Stimulated activated CD8-positive, alpha-beta memory T cell treated with anti-CD3 and anti-CD28 coated beads, Interleukin-2, amount 100 ng/mL, for 48 hours (primary cell): Measurements from ENCODE around the gene RASGRP1.
A peak's percentile ranks its signal among the peaks of the same experiment; 100 is the strongest.
"Not testable (repeated sequence)": the region's sequence is repeated elsewhere in the genome, so short reads cannot be mapped to it uniquely, and the experiment has no call there.

Experiments
- DNase-seq, 2 donors: peaks; one replicate each; pipeline ENCODE4 v3.0.0-alpha.2; 2020; ENCODE audit warnings: low read depth in 2 of 2

RASGRP1 gene

GRCh38 chr15:38564557-38565286, at the start of gene RASGRP1:
Gene RASGRP1 (minus strand): TSS chr15:38564814. CDS start chr15:38564628, 186 bp downstream.
- DNase-seq, result peak; percentile 72 to 79

DNA sequence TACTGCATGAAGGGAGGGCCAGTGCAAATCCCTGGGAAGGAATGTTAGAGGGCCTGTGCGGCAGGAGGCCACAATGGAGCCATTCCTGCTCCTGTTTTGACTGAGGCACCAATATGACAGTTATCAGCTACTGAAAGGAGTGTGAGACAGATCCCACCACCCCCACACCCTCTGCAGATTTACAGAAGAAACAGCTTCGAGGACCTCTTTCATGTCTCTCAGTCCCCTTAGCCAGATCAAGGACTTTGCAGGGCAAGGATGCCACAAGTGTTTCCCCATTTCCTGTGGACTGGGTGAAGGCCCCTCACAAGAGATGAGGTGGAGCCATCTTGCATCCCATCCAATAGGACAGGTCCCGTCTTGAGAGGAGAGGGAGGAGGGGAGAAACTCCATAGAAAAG, 48.5 kb upstream of the RASGRP1 start:
- DNase-seq, result no peak

GRCh38 chr15:38612159-38612863, 47.7 kb upstream of the RASGRP1 start:
- peak in 1 of 2 donors; percentile 43 for DNase-seq

DNA sequence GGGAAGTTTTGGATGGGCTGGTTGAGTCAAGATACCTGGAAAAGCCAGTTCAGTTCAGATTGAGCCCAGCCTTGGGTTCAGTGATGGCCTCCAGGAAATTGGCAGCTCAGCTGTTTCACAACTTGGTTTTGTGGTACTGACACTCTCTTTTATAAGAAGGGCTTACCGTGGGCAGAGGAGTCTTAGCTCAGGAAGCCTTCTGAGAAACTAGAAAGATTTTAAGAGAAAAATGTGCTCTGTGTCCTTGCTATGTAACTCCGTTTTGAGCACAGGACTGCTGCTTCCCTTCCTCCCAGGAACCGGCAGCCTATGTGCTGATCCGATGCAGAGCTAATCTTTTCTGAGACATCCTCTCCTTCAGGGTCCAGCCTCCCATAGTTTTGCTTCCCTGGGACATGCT, 46.6 kb upstream of the RASGRP1 start:
- DNase-seq, result no peak

- no peak for DNase-seq
Measured at GRCh38 chr15:38610748-38611147, 46.1 kb upstream of the RASGRP1 start.

GRCh38 chr15:38609097-38609738, 44.6 kb upstream of the RASGRP1 start:
- no peak for DNase-seq

DNA sequence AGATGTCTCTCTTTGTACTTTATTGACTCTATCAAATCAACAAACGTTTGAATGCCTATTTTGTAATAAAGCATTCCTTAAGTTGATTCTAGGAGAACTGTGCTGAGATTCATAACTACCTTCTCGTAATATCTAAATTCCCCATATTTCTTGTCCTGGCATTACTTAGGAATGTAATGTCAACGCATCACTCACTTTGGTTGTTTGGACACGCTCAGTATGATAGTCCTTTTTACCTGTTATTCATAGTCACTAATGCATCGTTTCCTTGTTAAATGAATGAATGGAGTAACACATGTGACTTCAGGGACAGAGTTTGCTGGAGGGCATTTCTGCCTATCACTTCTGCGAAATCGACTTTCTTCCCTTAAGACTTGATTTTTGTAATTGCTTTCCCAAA, 44.1 kb upstream of the RASGRP1 start:
- DNase-seq, result no peak

- no peak for DNase-seq
Measured at GRCh38 chr15:38605744-38606143, 41.1 kb upstream of the RASGRP1 start.

GRCh38 chr15:38603672-38604071, 39.1 kb upstream of the RASGRP1 start:
- no peak for DNase-seq

- no peak for DNase-seq
Measured at GRCh38 chr15:38602910-38603670, 38.5 kb upstream of the RASGRP1 start.

DNA sequence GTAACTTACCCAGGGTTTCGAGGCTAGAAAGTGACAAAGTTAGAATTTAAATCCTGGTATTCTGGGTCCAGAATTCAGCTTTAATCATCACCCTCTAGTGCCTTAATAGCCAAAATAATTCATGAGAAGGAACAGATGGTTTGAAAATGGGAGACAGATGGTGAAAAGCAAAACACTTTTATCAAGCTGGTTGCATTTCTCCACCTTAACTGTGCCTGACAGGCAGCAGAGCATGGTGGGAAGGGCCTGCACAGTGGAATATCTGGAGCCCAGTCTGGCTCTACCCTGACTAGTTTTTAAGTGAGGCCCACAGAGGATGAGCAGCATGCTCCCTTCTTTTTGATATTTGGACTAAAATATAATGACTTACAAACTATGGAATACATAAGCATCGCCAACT, 35.6 kb upstream of the RASGRP1 start:
- DNase-seq, result no peak

DNA sequence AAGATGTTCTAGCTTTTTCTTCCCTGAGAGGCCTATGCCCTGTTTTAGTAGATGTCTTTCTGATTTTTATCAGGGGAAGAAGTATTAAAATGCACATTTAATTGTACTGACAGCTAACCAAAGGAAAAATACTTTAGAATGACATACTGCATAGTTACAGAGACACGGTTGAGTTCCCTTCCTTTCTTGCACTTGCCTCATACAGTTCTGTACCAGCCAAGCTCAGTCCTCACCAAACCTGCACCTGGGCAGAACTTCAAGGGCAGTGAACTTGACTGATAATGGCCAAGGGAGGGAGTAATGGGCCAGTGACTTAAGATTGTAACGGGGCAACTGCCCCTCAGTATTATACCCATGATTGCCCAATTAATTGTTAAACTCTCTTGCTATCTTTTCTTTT, 34.1 kb upstream of the RASGRP1 start:
- no peak for DNase-seq

GRCh38 chr15:38597219-38597800, 32.7 kb upstream of the RASGRP1 start:
- DNase-seq, result no peak

GRCh38 chr15:38593524-38593923, 28.9 kb upstream of the RASGRP1 start:
- DNase-seq, result no peak

DNA sequence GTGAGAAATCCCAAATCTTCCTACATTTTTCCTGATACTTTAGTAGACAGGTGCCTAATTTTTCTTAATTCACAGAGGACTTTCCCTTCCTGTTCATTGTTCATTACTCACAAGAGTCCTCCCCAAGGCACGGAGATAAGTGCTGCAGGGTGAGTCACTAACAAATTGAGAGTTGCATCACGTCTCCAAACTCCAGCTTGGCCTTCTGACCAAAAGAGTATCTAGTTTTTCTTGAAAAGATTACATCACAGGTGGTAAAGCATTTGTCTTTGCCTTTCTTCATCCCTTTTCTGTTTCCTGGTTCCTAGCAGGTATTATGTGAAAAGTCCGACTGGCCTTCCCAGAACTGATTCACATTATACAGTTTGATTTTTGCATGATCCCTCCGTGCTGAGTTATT, 24.9 kb upstream of the RASGRP1 start:
- DNase-seq, result no peak

GRCh38 chr15:38588672-38589071, 24.1 kb upstream of the RASGRP1 start:
- no peak for DNase-seq

GRCh38 chr15:38587214-38587613, 22.6 kb upstream of the RASGRP1 start:
- DNase-seq, result no peak

DNA sequence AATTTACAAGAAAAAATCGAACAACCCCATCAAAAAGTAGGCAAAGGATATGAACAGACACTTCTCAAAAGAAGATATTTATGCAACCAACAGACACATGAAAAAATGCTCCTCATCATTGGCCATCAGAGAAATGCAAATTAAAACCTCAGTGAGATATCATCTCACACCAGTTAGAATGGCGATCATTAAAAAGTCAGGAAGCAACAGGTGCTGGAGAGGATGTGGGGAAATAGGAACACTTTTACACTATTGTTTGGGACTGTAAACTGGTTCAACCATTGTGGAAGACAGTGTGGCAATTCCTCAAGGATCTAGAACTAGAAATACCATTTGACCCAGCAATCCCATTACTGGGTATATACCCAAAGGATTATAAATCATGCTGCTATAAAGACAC, 21.4 kb upstream of the RASGRP1 start:
- DNase-seq, result not testable (repeated sequence)

DNA sequence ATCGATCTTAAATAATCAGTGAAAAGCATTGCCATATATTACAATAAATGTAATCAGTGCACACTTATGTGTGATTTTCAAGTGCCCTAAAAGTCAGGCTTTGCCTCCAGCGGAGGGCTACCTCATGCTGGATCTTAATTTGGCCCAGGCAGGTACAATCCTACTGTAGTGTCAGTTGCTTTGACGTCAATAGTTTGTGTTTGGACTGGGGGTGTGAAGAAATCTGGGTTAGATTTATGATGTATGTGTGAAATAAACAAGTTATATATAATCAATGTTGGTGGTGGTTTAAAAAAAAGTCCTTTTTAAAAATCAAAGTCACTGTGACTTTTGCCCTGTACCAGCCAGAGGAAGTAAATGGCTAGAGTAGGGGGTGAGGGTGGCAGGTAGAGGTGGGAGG, 14.0 kb upstream of the RASGRP1 start:
- DNase-seq, result no peak

DNA sequence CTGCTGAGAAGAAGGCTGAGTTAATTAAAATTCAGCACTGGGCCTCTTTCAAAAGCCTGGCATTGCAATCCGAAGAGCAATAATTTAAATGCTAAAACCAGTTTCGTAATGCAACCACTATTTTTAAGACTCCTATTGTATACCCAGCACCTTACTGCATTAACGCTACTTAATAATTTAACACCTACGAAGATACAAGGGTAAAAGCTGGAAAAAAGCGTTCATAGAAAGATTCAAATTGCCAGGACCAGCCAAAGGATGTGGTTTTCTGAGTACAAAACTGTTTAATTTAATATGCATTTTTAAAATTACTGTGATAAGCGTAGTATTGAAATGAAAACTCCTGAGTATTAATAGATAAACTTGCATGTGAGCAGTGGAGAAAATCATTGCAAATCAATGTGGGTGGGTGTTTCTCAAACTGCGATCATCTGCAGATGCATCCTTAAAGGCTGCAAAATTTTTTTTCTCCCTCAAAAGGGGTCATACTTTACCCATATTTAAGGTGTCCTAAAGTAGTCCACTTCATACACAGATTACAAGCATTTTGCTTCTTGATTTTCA, 12.9 kb upstream of the RASGRP1 start:
- no peak for DNase-seq

GRCh38 chr15:38576837-38577236, 12.2 kb upstream of the RASGRP1 start:
- DNase-seq, result no peak
